Tibial nerve (tissue), 4 donors: ENCODE measurements around the gene GOLT1A. TPM values are rescaled to one million over a fixed set of nuclear protein-coding genes. Genes with fewer than 3 reads are reported as not detected.

Experiments
- DNase-seq, 2 donors: peaks; one replicate each; pipeline ENCODE4 v3.0.0-alpha.2; 2019; ENCODE audit warnings: low spot score in 2 of 2
- H3K27ac ChIP-seq, 4 donors: fragments of 200-600 bp; sonication (generic) in 3 of 4; one replicate each; pipeline ENCODE4 v1.5.1; 2017 to 2019; ENCODE audit warnings: mild to moderate bottlenecking in 1 of 4
- H3K27me3 ChIP-seq, 2 donors: fragments of 200-600 bp; sonication (generic) in 1 of 2; one replicate each; pipeline versions ENCODE4 v1.5.1 to v1.6.0; 2017 to 2019
- H3K36me3 ChIP-seq, 3 donors: fragments of 200-600 bp; sonication (generic); one replicate each; pipeline ENCODE4 v1.5.1; 2018 to 2019
- H3K4me1 ChIP-seq, 4 donors: fragments of 200-600 bp; sonication (generic) in 3 of 4; one replicate each; pipeline ENCODE4 v1.5.1; 2017 to 2019
- H3K4me3 ChIP-seq, 4 donors: fragments of 200-600 bp; sonication (generic) in 3 of 4; one replicate each; pipeline ENCODE4 v1.5.1; 2017 to 2019; ENCODE audit warnings: mild to moderate bottlenecking in 1 of 4, moderate library complexity in 1 of 4
- H3K9me3 ChIP-seq, 4 donors: fragments of 200-600 bp; sonication (generic) in 3 of 4; one replicate each; pipeline ENCODE4 v1.5.1; 2017 to 2019
- EP300 ChIP-seq, 2 donors: sonication (generic); formaldehyde crosslinking; IDR thresholded peaks; one replicate each; pipeline ENCODE4 v1.6.1; 2017; ENCODE audit warnings: antibody characterized with exemption in 2 of 2, mild to moderate bottlenecking in 1 of 2
- POLR2A ChIP-seq, 2 donors: fragments of 450-650 bp; IDR thresholded peaks; one replicate each; pipeline ENCODE4 v1.6.1; 2017; ENCODE audit warnings: antibody characterized with exemption in 2 of 2, mild to moderate bottlenecking in 2 of 2, moderate library complexity in 2 of 2
- WGBS, 2 donors: methylation state at CpG; one replicate each; pipeline ENCODE4 v1.1.5; 2018; 5-methylcytosine and 5-hydroxymethylcytosine counted together
- total RNA-seq, 4 donors: library from RNA; depleted of rRNA; stranded (reverse); fragments of >200 nt; gene quantifications; one replicate each; pipeline ENCODE4 v1.1.0, GENCODE V29; 2016
- TF ChIP-seq, protein P1 (sequence below), 5 experiments: fragments of 200-600 bp in 3 of 5; fragments of 450-650 bp in 2 of 5; sonication (generic) in 3 of 5; IDR thresholded peaks; one replicate each; pipeline ENCODE4 v1.5.1; 2016 to 2019; ENCODE audit warnings: antibody characterized with exemption in 5 of 5, mild to moderate bottlenecking in 3 of 5, moderate library complexity in 2 of 5

GOLT1A gene
- total RNA-seq, 4 donors from 2014 or later, result not detected

DNA sequence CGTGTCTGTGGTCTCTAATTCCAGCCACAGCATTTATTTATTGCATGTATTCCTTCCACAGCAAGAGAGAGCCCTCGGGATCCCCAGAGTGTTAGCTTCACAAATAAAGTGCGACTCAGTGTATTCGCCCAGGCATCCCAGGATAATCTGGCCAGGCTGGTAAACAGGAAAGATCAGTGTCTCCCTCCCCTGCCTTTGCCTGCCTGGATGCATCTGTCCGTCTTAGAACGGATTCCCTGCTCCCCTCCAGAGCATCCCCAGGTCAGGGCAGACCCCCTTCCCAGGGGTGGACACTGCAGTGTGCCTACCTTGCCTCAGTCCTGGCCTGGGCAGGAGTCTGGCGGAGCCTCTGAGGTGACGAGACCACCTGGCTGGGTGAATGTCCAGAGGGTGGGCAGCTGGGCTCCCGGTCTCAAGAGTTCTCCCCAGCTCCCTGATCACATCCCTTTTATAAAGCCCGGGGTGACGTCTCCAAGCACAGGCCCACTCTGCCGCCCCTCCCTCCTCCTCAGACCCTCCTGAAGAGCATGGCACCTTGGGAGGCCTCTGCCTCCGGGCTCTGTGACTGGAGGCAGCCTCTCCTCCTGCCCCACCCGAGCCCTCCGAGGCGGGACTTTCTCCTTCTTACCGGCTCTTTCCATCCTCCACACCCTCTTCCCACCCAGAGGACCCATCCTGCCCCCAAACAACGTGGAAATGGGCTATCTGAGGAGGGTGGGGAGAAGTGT lies 17.6 kb downstream of the GOLT1A start, which contains the start of gene KISS1:
Gene KISS1, minus strand, starts transcription at position 424 of the 728 bp plus-strand sequence. CDS start 3,615 bp downstream, outside the sequence.
- no peak for DNase-seq
- Histone ChIP-seq H3K4me3 (no peak within 1 kb of the TSS), H3K36me3 (no peaks in the 10 kb centered on the region), H3K9me3 (no peaks in the 10 kb centered on the region), H3K27ac (no peak within 1 kb of the TSS), H3K4me1 (no peaks in the 10 kb centered on the region), H3K27me3 (peaks cover 0 to 21% of the 10 kb centered on the region in 2 donors)
- 43 to 55% methylated on average over 17 to 18 of the region's 18 CpGs for WGBS, 2 donors
- TF ChIP-seq, protein P1, sequence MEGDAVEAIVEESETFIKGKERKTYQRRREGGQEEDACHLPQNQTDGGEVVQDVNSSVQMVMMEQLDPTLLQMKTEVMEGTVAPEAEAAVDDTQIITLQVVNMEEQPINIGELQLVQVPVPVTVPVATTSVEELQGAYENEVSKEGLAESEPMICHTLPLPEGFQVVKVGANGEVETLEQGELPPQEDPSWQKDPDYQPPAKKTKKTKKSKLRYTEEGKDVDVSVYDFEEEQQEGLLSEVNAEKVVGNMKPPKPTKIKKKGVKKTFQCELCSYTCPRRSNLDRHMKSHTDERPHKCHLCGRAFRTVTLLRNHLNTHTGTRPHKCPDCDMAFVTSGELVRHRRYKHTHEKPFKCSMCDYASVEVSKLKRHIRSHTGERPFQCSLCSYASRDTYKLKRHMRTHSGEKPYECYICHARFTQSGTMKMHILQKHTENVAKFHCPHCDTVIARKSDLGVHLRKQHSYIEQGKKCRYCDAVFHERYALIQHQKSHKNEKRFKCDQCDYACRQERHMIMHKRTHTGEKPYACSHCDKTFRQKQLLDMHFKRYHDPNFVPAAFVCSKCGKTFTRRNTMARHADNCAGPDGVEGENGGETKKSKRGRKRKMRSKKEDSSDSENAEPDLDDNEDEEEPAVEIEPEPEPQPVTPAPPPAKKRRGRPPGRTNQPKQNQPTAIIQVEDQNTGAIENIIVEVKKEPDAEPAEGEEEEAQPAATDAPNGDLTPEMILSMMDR (IDR thresholded peaks at IDR 0.05), result no peak
- TF ChIP-seq POLR2A (IDR thresholded peaks at IDR 0.05) (no peak), EP300 (IDR thresholded peaks at IDR 0.05) (no peak)

DNA sequence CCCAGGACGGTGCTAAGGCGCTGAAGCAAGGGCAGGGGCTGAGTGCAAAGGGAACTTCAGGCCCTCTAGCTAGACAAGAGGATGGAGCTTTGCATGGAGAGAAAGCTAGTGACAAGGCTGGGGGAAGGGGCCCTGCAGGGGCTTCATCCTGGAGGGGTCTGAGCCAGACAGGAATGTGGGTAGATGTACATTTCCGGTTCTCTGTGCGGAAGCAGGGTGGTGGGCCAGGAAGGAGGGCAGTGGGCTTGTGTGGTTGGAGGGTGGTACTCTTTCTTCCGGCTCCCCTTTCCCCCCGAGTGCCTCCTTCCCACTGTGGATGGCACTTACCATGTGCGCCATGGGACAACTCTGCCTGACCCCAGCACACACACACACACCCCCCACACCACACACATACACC lies 19.0 kb downstream of the GOLT1A start:
- 69 to 70% methylated on average over 7 of the region's 7 CpGs for WGBS, 2 donors
- no peaks in the 10 kb centered on the region for H3K36me3 ChIP-seq
- H3K27ac ChIP-seq, result no peak overlapping the region
- H3K9me3 ChIP-seq, result no peaks in the 10 kb centered on the region
- H3K27me3 ChIP-seq, result peaks cover 0 to 30% of the 10 kb centered on the region in 2 donors
- TF ChIP-seq EP300 (IDR thresholded peaks at IDR 0.05) (no peak), POLR2A (IDR thresholded peaks at IDR 0.05) (no peak)
- peaks cover 0 to 9% (median 0%) of the 10 kb centered on the region in 4 donors for H3K4me1 ChIP-seq
- H3K4me3 ChIP-seq, result no peak overlapping the region
- DNase-seq, result no peak

DNA sequence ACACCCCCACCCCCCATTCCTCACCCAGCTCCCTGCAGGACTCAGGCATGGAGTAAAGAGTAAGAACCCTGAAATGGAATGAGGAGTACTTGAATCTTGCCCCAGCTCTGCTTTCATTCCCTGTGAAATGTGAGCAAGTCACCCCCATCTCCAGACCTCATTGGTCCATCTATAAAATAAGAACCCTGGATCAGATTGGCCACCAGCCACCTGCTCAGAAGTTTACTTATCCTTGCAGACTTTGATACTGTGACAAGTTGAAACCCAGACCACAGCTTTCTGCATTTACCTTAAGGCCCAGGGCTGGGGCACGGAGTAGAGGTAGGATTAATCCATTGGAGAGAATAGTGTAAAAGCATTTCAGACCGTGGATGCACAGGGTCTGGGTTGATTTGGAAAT lies 19.7 kb downstream of the GOLT1A start:
- peaks cover 0 to 34% of the 10 kb centered on the region in 2 donors for H3K27me3 ChIP-seq
- 75 to 83% methylated on average over 2 of the region's 2 CpGs for WGBS, 2 donors
- no peak for DNase-seq
- H3K4me3 ChIP-seq, result no peak overlapping the region
- no peaks in the 10 kb centered on the region for H3K36me3 ChIP-seq
- H3K4me1 ChIP-seq, result peaks cover 0 to 12% (median 0%) of the 10 kb centered on the region in 4 donors
- TF ChIP-seq POLR2A (IDR thresholded peaks at IDR 0.05) (no peak), EP300 (IDR thresholded peaks at IDR 0.05) (no peak)
- TF ChIP-seq, protein P1 (IDR thresholded peaks at IDR 0.05), result no peak
- no peaks in the 10 kb centered on the region for H3K9me3 ChIP-seq
- H3K27ac ChIP-seq, result no peak overlapping the region

DNA sequence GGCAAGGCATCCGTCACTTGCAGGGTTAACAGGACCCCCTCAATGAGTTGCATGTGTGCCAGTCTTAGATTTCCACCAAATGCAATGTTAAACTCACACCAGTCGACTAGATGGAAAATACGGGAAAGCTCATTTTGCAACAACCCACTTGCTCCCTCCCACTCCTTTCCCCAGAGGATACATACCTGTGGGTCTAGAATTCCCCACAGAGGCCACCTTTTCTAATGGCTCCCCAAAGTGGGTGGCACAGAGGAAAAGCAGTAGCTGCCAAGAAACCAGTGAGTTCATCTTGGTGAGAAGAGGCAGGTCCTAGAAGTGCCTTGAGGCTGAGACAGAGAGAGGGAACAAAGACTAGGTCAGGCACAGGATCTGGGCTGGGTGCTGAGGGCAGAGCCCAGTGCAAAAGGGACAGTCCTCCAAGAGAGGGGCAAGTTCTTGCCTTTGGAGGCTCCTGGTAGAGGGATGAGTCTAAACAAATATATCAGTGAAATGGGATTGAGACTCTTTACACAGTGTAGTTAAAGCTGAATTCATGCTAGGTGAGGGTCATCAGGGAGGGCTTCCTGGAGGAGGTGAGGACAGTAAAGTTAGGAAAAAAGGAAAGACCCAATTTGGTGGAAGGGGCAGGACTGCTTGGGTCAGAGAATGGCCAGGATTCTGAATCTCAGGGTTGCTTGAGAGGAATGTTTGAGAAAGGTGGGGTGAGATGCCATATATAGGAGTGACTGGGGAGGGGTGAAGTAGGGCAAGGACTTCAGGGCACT lies 21.0 kb downstream of the GOLT1A start:
- WGBS, 2 donors, result 68 to 70% methylated on average over 3 of the region's 3 CpGs
- peaks cover 0 to 42% of the 10 kb centered on the region in 2 donors for H3K27me3 ChIP-seq
- H3K27ac ChIP-seq, result no peak overlapping the region
- H3K4me3 ChIP-seq, result no peak overlapping the region
- peaks cover 0 to 12% (median 0%) of the 10 kb centered on the region in 4 donors for H3K4me1 ChIP-seq
- no peak for TF ChIP-seq EP300 (IDR thresholded peaks at IDR 0.05)
- no peak for TF ChIP-seq POLR2A (IDR thresholded peaks at IDR 0.05)
- TF ChIP-seq, protein P1 (IDR thresholded peaks at IDR 0.05), result no peak
- no peak for DNase-seq
- no peaks in the 10 kb centered on the region for H3K36me3 ChIP-seq
- no peaks in the 10 kb centered on the region for H3K9me3 ChIP-seq

DNA sequence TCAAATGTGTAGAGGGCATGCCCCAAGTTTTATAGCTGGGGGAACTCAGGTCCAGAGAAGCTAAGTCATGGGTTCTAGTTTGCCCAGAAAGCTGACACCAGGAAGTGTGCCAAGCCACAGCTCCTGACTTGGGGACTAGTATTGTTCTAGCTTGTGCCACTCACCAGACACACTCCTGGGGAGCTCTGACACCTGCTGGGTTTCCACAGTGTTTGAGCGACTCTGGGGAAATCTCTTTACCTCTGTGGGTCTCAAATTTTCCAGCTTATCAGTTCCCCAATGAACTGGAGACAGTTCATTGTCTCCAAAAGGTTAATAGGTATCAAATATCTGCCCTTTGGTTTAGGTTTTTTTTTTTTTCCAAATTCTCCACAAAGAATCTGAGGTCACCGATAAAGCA lies 21.7 kb downstream of the GOLT1A start:
- H3K27ac ChIP-seq, result no peak overlapping the region
- H3K27me3 ChIP-seq, result peaks cover 0 to 49% of the 10 kb centered on the region in 2 donors
- H3K9me3 ChIP-seq, result no peaks in the 10 kb centered on the region
- H3K4me3 ChIP-seq, result no peak overlapping the region
- DNase-seq, result no peak
- WGBS, 2 donors, result 82 to 92% methylated on average over 2 of the region's 2 CpGs
- H3K4me1 ChIP-seq, result peaks cover 0 to 12% (median 0%) of the 10 kb centered on the region in 4 donors
- no peak for TF ChIP-seq EP300 (IDR thresholded peaks at IDR 0.05)
- TF ChIP-seq POLR2A (IDR thresholded peaks at IDR 0.05), result no peak
- TF ChIP-seq, protein P1 (IDR thresholded peaks at IDR 0.05), result no peak
- no peaks in the 10 kb centered on the region for H3K36me3 ChIP-seq
